HG02588 (cell line): ENCODE measurements around the gene OGFOD2.

ENCODE experiments used
- ATAC-seq: cut with Tn5 transposase; IDR thresholded peaks from one replicate; pipeline ENCODE4 v1.9.1; 2021; ENCODE audit warnings: mild to moderate bottlenecking, moderate library complexity; ENCODE audit not compliant: unreplicated experiment

Gene OGFOD2

DNA sequence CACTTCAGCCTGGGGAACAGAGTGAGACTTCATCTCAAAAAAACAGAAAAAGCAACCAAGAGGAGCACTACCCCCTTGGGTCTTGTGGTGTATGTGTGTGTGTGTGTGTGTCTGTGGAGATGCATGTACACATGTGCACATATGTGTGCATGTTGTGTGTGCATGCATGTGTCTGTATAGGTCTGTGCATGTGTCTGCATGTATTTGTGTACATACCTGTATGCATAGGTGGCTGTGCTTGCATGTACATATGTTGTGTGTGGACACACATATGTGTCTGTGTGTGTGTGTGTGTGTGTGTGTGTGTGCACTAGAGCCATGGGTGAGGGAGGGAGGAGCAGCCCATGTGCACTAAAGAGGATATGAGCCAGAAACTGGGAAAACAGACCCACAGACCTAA, 54.5 kb downstream of the OGFOD2 start:
- ATAC-seq, result no peak
